NT2/D1 (cell line): ENCODE results near the gene PRAMEF12.
"Not testable (repeated sequence)": the region's sequence is repeated elsewhere in the genome, so short reads cannot be mapped to it uniquely, and the experiment has no call there.

ENCODE experiments used
- SUZ12 ChIP-seq: IDR thresholded peaks from 2 replicates; pipeline ENCODE4 v1.6.1; 2011; ENCODE audit not compliant: insufficient read length, insufficient read depth; ENCODE audit errors: extremely low read depth
- YY1 ChIP-seq: IDR thresholded peaks from 2 replicates; pipeline ENCODE4 v1.6.1; 2011; ENCODE audit not compliant: insufficient read length, insufficient read depth

DNA sequence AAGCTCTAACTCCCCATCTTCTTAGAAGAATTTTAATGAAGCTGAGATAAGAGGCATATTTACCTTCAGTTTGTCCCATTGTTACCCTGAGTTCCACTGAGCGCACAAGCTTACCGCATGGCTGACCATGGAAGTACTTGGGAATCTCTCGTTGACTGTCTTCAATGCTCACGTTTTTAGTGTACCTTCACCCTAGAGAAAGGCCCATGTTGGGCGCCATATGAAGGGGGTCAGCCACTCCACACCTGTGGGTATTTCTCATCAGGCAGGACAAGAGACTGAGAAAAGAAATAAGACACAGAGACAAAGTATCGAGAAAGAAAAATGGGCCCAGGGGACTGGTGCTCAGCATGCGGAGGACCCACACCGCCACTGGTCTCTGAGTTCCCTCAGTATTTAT is 11.2 kb downstream of the PRAMEF12 start:
- TF ChIP-seq SUZ12, YY1: not testable (repeated sequence)
